Measurements from ENCODE around the gene NDUFAF8. TPM values are rescaled to one million over a fixed set of nuclear protein-coding genes. Genes with fewer than 3 reads are reported as not detected.

The NDUFAF8 gene
- total RNA-seq, 4 donors from 2014 or later = 22.3 to 35.4 (median 29.9) TPM; not detected in 1

DNA sequence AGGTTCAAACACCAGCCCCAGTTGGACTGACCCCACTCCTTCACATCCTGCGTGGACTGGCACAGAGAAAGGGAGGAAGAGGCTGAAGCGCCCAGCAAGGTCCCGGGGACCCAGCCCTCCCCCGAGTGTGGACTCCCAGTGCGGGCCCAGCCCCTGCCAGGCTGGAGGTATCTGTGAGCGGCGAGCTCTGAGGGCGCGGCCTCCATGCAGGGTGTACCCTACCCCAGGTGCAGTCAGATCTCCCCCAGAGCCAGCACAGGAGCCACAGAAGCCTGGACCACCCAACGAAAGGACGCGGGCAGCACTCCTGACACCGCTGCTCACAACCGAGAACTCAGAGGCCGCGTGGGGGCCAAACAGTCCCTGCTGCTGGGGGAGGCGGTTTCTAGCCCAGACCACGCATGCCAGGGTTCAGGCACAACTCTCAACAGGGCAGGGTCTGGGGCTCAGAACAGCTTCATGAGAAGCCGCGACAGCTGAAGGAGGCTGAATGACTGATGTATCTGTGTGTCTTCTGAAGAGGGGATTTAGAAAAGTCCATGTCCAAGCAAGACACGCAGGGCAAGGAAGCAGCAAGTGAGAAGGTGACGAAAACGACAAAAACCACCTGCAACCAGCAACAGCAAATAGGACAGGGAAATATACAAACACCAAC, 47.5 kb downstream of the NDUFAF8 start:
- Histone ChIP-seq H3K36me3 (peaks cover 0 to 13% (median 0%) of the 10 kb centered on the region in 4 donors), H3K9me3 (no peaks in the 10 kb centered on the region), H3K4me3 (no peak overlapping the region), H3K27ac (peak overlapping the region; percentile 57 to 70 (median 62)), H3K4me1 (peaks cover 2 to 26% (median 7%) of the 10 kb centered on the region in 4 donors), H3K27me3 (no peaks in the 10 kb centered on the region)
- intact Hi-C loops (cut with DNase I; ENCODE audit: low total_unique reads) = no loop called here
- TF ChIP-seq POLR2AphosphoS5 (IDR thresholded peaks at IDR 0.05) = no peak
- TF ChIP-seq, protein P1, sequence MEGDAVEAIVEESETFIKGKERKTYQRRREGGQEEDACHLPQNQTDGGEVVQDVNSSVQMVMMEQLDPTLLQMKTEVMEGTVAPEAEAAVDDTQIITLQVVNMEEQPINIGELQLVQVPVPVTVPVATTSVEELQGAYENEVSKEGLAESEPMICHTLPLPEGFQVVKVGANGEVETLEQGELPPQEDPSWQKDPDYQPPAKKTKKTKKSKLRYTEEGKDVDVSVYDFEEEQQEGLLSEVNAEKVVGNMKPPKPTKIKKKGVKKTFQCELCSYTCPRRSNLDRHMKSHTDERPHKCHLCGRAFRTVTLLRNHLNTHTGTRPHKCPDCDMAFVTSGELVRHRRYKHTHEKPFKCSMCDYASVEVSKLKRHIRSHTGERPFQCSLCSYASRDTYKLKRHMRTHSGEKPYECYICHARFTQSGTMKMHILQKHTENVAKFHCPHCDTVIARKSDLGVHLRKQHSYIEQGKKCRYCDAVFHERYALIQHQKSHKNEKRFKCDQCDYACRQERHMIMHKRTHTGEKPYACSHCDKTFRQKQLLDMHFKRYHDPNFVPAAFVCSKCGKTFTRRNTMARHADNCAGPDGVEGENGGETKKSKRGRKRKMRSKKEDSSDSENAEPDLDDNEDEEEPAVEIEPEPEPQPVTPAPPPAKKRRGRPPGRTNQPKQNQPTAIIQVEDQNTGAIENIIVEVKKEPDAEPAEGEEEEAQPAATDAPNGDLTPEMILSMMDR (IDR thresholded peaks at IDR 0.05) = no peak
- TF ChIP-seq EP300 (IDR thresholded peaks at IDR 0.05; ENCODE audit: low read depth) = no peak
- TF ChIP-seq POLR2A (IDR thresholded peaks at IDR 0.05) = no peak
- WGBS, 2 donors (ENCODE audit: low coverage in 1 of 2) = 91% methylated on average over 23 of the region's 23 CpGs; no CpG with 5 or more reads in 1 of the 2 donors
- DNase-seq = no peak
- in situ Hi-C loops (cut with MboI; ENCODE audit: low pct_ligation_motif_present in 1 of 4, low pct_unique_long_range_greater_than_20kb in 1 of 4, low sequenced_read_pairs in 3 of 4) = loop anchor here in 2 of 4 donors (25.0 kb wide), 2 partner anchors 101 to 201 kb away; partner anchors contain the start of gene BAHCC1 (in 1 of the 2)

- 84% methylated on average over 21 of the region's 21 CpGs; no CpG with 5 or more reads in 1 of the 2 donors for WGBS, 2 donors (ENCODE audit: low coverage in 1 of 2)
- in situ Hi-C loops (cut with MboI; ENCODE audit: low pct_ligation_motif_present in 1 of 4, low pct_unique_long_range_greater_than_20kb in 1 of 4, low sequenced_read_pairs in 3 of 4) = loop anchor here in 2 of 4 donors (25.0 kb wide), 2 partner anchors 100 to 200 kb away; partner anchors contain the start of gene BAHCC1 (in 1 of the 2)
- H3K27ac ChIP-seq = no peak overlapping the region
- no peak for DNase-seq
- intact Hi-C loops (cut with DNase I; ENCODE audit: low total_unique reads) = no loop called here
- TF ChIP-seq POLR2AphosphoS5 (IDR thresholded peaks at IDR 0.05) = no peak
- TF ChIP-seq EP300 (IDR thresholded peaks at IDR 0.05; ENCODE audit: low read depth) = no peak
- TF ChIP-seq, protein P1 (IDR thresholded peaks at IDR 0.05) = no peak
- no peak for TF ChIP-seq POLR2A (IDR thresholded peaks at IDR 0.05)
- H3K27me3 ChIP-seq = no peaks in the 10 kb centered on the region
- H3K4me3 ChIP-seq = no peak overlapping the region
- peaks cover 0 to 13% (median 0%) of the 10 kb centered on the region in 4 donors for H3K36me3 ChIP-seq
- H3K9me3 ChIP-seq = no peaks in the 10 kb centered on the region
- H3K4me1 ChIP-seq = peaks cover 7 to 31% (median 11%) of the 10 kb centered on the region in 4 donors
Measured at GRCh38 chr17:81287152-81287551, 48.0 kb downstream of the NDUFAF8 start.

DNA sequence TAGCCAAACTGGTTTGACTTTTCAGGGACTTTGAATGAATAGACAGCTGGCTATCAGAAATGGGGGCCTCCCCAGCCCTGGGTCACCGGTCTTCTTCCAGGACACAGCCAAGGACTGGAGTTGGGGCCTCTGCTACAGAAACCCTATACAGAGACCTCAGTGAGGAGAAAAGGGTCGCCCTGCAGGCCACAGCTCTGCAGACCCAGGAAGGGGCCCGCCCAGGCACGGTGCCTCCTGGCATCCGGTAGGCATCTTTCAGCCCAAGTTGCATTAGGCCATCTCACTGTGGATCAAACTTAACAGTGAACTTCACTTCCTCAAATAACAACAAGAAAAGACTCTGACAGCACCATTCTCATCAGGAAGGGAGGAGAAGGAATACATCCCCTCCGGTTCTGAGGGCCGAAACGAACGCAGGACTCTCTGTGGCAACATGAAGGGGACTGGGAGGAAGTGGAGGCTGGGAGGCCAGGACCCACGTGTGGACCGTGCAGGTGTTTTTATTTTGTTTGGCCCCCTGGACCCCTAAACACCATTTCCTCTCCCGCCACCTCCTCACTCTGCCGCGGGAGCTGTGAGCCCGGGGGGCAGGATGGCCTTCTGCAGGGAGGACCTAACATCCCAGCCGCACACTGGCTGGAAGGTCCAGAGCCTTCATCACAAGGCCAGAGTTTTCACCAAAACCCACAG, 48.8 kb downstream of the NDUFAF8 start:
- no peaks in the 10 kb centered on the region for H3K9me3 ChIP-seq
- H3K4me3 ChIP-seq = no peak overlapping the region
- peak overlapping the region in 1 of 4 donors; percentile 19 for H3K27ac ChIP-seq
- 88% methylated on average over 16 of the region's 16 CpGs; no CpG with 5 or more reads in 1 of the 2 donors for WGBS, 2 donors (ENCODE audit: low coverage in 1 of 2)
- intact Hi-C loops (cut with DNase I; ENCODE audit: low total_unique reads) = no loop called here
- TF ChIP-seq POLR2A (IDR thresholded peaks at IDR 0.05) (no peak), EP300 (IDR thresholded peaks at IDR 0.05; ENCODE audit: low read depth) (no peak), POLR2AphosphoS5 (IDR thresholded peaks at IDR 0.05) (no peak)
- TF ChIP-seq, protein P1 (IDR thresholded peaks at IDR 0.05) = no peak
- H3K27me3 ChIP-seq = no peaks in the 10 kb centered on the region
- DNase-seq = no peak
- in situ Hi-C loops (cut with MboI; ENCODE audit: low pct_ligation_motif_present in 1 of 4, low pct_unique_long_range_greater_than_20kb in 1 of 4, low sequenced_read_pairs in 3 of 4) = loop anchor here in 2 of 4 donors (25.0 kb wide), 2 partner anchors 99 to 199 kb away; partner anchors contain the start of gene BAHCC1 (in 1 of the 2)
- H3K36me3 ChIP-seq = peaks cover 0 to 13% (median 0%) of the 10 kb centered on the region in 4 donors
- H3K4me1 ChIP-seq = peaks cover 8 to 38% (median 16%) of the 10 kb centered on the region in 4 donors

GRCh38 chr17:81288715-81289114, 49.6 kb downstream of the NDUFAF8 start:
- TF ChIP-seq POLR2A (IDR thresholded peaks at IDR 0.05) (no peak), POLR2AphosphoS5 (IDR thresholded peaks at IDR 0.05) (no peak), EP300 (IDR thresholded peaks at IDR 0.05; ENCODE audit: low read depth) (no peak)
- TF ChIP-seq, protein P1 (IDR thresholded peaks at IDR 0.05) = no peak
- Histone ChIP-seq H3K4me3 (no peak overlapping the region), H3K27ac (no peak overlapping the region), H3K4me1 (peaks cover 8 to 47% (median 22%) of the 10 kb centered on the region in 4 donors), H3K27me3 (no peaks in the 10 kb centered on the region), H3K36me3 (peaks cover 0 to 13% (median 0%) of the 10 kb centered on the region in 4 donors), H3K9me3 (no peaks in the 10 kb centered on the region)
- in situ Hi-C loops (cut with MboI; ENCODE audit: low pct_ligation_motif_present in 1 of 4, low pct_unique_long_range_greater_than_20kb in 1 of 4, low sequenced_read_pairs in 3 of 4) (loop anchor here in 2 of 4 donors (25.0 kb wide), 2 partner anchors 99 to 199 kb away; partner anchors contain the start of gene BAHCC1 (in 1 of the 2)), intact Hi-C loops (cut with DNase I; ENCODE audit: low total_unique reads) (no loop called here)
- no peak for DNase-seq
- WGBS, 2 donors (ENCODE audit: low coverage in 1 of 2) = 91% methylated on average over 8 of the region's 8 CpGs; no CpG with 5 or more reads in 1 of the 2 donors

Measured in transverse colon (tissue), 4 donors.